Activated naive CD8-positive, alpha-beta T cell (primary cell): ENCODE results near the gene HDGF.

Source experiments
- H3K27ac Mint-ChIP-seq: one replicate; pipeline ENCODE4 v1.8.0; 2021; ENCODE audit warnings: mixed read lengths
- H3K27me3 Mint-ChIP-seq: one replicate; pipeline ENCODE4 v1.8.0; 2021; ENCODE audit warnings: mixed read lengths
- H3K36me3 Mint-ChIP-seq: one replicate; pipeline ENCODE4 v1.8.0; 2021; ENCODE audit warnings: mixed read lengths
- H3K4me1 Mint-ChIP-seq: one replicate; pipeline ENCODE4 v1.8.0; 2021; ENCODE audit warnings: low read depth, mixed read lengths
- H3K4me3 Mint-ChIP-seq: one replicate; pipeline ENCODE4 v1.8.0; 2021; ENCODE audit warnings: mild to moderate bottlenecking, mixed read lengths
- H3K9me3 Mint-ChIP-seq: one replicate; pipeline ENCODE4 v1.8.0; 2021; ENCODE audit warnings: low read depth, mixed read lengths

HDGF gene

DNA sequence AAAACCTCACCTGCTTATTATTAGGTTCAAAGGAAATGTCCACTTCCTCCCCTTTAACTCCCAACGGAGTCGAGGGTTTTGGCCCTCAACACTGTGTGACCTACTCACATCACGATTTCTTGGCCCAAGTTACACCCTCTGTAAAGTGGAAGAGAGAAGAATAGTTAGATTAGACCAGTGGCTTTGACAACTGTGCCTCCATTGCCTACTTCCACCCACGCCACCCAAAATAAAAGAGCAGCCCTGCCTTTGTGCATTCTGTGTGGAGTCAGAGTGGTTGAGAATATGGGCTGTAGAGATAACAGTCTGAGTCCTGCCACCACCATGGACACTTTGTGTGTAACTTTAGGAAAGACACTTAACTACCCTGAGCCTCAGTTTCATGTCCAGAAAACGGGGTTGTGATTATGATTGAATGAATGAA, 4.1 kb upstream of the HDGF start:
- Mint-ChIP-seq H3K4me1 (peaks cover 20% of the 10 kb centered on the region), H3K27me3 (no peaks in the 10 kb centered on the region), H3K4me3 (no peak overlapping the region), H3K27ac (no peak overlapping the region), H3K36me3 (no peaks in the 10 kb centered on the region), H3K9me3 (no peaks in the 10 kb centered on the region)

DNA sequence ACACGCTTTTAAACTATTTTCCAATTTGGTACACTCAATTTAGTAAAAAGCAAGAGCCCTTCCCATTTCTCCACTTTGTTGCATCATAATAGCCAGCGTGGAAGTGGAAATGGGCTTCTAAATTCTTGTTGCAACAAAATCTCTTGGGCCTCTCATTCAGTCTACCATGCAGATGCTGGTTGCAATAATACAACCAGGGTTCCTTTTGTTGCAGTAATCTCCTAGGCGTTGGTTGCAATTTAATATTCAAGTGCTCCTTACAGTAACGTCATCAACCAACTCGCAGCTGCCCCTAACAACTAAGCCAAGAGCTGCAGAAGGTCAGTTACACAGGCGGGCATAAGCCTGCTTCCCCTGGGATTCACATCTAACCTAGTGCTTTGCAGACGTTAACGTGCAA, 2.7 kb upstream of the HDGF start:
- peaks cover 32% of the 10 kb centered on the region for H3K4me1 Mint-ChIP-seq
- no peaks in the 10 kb centered on the region for H3K27me3 Mint-ChIP-seq
- no peaks in the 10 kb centered on the region for H3K36me3 Mint-ChIP-seq
- H3K4me3 Mint-ChIP-seq: no peak overlapping the region
- H3K9me3 Mint-ChIP-seq: no peaks in the 10 kb centered on the region
- no peak overlapping the region for H3K27ac Mint-ChIP-seq

DNA sequence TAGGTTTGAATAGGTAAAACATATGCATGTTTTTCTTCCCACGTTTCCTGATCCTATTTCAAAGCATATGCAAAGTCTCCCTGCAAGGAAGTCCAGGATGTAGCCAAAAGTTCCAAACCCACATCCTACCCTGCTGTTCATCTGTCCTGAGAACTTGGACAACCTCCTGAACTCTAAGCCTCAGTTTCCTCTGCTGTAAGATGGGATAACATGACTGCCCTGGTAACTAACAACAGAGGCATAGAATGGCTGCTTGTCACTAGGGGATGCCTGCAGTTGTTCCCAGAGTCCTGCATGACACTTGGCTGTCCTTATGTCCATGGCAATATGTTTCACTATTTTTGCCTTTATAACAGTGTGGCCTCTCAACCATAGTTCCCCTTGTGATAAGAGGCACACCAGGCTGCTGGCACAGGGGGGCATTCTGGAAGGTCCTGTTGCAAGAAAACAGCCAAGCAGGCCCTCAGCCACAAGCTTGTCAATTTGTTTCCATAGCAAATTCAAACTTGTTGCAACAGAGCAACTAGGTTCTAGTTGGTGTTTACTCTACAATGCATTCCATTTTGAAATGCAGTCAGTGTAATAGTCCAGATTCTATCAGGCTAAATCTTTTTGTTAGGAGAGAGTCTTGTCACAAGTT, 1.5 kb upstream of the HDGF start:
- no peaks in the 10 kb centered on the region for H3K27me3 Mint-ChIP-seq
- H3K4me1 Mint-ChIP-seq: peaks cover 42% of the 10 kb centered on the region
- H3K9me3 Mint-ChIP-seq: no peaks in the 10 kb centered on the region
- peak overlapping the region; percentile 95 for H3K27ac Mint-ChIP-seq
- peak overlapping the region; percentile 93 for H3K4me3 Mint-ChIP-seq
- no peaks in the 10 kb centered on the region for H3K36me3 Mint-ChIP-seq

DNA sequence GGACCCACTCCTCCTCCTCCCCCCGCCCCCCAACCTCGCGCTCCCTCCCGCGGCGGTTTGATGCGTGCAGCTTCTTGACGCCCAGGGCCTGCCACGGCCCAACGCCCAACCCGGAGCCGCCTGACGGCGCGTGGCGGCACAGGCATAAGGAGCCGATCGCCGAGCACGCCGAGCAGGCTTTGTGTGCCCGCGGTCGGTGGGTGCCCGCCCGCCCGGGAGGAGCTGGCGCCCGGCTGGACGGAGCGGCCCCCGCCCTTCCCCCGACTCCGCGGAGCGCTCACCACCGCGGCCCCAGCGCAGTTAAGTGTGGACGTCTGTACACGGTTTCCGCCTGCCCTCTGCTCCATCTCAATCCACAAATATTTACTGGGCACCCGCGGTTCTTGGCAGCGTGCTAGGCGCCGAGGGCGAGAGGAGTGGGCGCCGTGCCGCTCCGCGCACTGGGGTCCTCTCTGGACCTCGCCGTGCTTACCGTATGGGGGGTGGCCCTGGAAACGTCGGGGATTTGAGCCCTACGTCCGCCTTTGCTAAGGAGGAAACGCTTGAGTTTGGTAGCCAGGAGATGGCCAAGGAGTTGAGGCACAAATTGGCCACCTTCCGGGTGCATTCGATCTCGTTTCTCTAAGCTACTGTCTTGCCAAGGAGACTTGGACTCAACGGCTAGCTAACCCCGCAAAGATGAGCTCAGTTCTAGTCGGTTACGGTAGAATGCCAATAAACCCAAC, 444 bp upstream of the HDGF start:
- Mint-ChIP-seq H3K27me3 (no peaks in the 10 kb centered on the region), H3K4me1 (peaks cover 50% of the 10 kb centered on the region), H3K9me3 (no peaks in the 10 kb centered on the region), H3K4me3 (peak overlapping the region; percentile 93), H3K36me3 (no peaks in the 10 kb centered on the region), H3K27ac (peak overlapping the region; percentile 95)

DNA sequence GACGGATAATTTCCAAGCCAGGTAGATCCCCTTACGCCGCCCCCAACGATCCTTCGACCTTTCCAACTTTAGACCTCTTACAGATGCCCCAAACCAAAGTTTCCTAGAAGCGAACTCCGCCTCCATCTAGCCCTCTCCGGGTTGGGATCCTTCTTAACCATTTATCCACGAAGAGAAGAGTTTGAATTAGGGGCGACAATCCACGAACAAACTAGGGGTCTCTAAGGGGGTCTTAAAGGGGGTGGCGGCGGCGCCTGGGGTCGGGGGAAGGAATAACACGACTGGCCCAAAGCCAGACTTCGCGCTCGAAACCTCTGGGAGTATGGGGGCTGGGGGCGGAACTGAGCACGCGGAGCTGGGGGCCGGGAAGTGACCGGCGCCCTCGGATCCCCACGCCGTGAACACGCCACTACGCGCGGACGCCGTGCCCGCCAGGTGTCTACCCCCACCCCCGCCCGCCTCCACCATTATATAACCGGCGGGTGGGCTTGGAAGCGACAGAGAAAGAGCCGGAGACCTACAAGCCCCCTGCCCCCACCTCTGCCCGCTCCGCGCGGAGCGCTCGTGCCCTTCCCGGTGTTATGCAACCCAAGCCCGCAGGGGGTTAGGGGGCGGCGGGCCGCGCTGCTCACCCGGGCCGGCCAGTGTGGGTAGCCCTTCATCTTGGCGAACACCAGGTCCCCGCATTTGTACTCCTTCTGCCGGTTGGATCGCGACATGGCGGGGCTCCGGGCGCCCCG, 594 bp downstream of the HDGF start:
- H3K27me3 Mint-ChIP-seq: no peaks in the 10 kb centered on the region
- no peaks in the 10 kb centered on the region for H3K36me3 Mint-ChIP-seq
- peaks cover 57% of the 10 kb centered on the region for H3K4me1 Mint-ChIP-seq
- H3K9me3 Mint-ChIP-seq: no peaks in the 10 kb centered on the region
- peak overlapping the region; percentile 95 for H3K27ac Mint-ChIP-seq
- peak overlapping the region; percentile 99 for H3K4me3 Mint-ChIP-seq

DNA sequence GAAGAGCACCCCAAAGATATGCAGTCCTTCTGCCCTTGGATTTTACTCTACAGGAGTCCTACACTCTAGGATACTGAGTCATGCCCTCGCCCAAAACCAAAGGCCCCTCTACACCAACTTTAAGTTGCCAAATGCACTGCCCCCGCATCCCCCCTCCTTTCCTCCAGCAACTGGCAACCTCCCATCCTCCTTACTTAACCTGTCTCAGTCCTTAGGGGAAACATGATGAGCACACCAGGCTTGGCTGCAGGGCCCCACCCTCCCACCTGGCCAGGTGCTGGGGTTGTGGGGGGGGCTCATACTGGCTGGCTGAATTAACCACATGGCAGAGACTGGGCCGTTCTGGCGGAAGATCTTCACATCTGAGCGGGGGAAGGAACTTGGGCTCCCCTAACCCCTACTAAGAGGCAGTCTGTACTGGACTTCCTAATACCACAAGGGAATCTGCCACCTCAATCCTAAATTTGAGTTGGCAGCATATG, 1.2 kb downstream of the HDGF start:
- Mint-ChIP-seq H3K36me3 (peaks cover 4% of the 10 kb centered on the region), H3K4me1 (peaks cover 61% of the 10 kb centered on the region), H3K27ac (peak overlapping the region; percentile 95), H3K9me3 (no peaks in the 10 kb centered on the region), H3K27me3 (no peaks in the 10 kb centered on the region), H3K4me3 (peak overlapping the region; percentile 99)

DNA sequence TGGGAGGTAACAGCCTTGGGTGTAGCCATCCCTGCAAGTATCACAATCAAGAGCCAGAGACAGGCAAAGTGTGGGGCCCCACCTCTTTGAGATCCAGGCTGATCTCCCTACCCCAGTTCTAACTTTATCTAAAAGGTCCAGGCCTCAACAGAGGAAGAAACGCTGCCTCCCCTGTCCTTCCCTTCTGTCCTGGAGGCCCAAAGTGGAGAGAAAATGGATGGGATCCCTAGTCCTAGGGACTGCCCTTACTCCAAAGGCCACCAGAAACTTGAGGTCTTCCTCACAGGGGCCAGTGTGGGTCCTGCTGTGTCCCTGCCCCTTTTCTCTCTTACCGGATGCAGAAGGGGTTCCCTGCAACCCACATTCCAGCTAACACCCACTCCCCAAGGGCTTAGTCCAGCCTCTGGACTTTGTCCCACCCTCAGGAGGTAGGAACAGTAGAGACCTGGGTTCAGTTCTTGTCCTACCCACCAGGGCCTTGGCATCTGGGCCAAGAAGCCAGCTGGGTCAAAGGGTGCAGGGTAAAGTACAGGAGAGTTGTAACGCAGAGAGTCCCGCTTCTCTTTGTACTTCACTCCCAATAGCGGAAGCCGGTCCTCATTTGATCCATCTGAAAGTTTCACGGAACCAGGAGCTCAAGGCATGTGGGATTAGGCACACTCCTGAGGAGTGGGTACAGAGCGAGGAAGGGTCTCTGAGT, 1.9 kb downstream of the HDGF start:
- Mint-ChIP-seq H3K36me3 (peaks cover 4% of the 10 kb centered on the region), H3K4me1 (peaks cover 61% of the 10 kb centered on the region)

DNA sequence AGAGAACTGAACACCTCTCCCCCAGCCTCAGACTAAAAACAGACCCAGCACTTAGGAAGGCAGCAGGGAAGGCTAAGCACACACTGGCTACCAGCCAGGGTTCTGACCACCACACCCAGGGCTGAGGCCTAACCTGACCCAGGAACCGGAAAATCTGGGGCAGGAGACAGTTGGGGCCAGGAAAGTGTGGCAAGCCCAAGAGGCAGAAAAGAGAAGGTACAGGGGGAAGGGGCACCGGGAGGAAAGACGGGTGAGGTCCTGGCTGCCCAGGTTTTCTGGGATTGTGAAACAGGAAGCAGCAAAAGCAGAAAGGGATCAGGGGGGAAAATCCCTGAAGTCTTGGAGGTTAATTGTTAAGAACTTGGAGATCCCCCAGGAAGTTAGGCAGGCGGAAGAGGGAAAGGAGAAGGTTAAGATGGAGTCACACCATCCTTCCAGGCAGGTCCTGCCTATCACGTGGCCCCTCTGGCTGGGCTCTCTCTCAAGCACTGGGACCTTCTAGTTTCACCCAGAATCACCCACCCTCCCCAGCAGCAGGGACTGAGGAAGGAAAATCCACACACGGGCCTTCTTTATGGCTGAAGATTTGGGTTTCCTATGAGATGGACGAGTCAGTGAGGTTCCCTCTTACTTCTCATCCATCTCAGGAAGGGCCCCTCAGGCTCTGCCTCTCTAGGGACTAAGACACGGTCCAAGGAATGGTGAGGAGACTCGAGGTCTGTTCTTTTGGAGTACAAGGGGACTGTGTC, 2.6 kb downstream of the HDGF start:
- Mint-ChIP-seq H3K27me3 (no peaks in the 10 kb centered on the region), H3K9me3 (no peaks in the 10 kb centered on the region), H3K27ac (peak overlapping the region; percentile 95), H3K4me3 (peak overlapping the region; percentile 99), H3K4me1 (peaks cover 61% of the 10 kb centered on the region), H3K36me3 (peaks cover 4% of the 10 kb centered on the region)

More for the DNA sequence above, 1.9 kb downstream of the HDGF start:
- H3K27ac Mint-ChIP-seq: peak overlapping the region; percentile 95
- H3K27me3 Mint-ChIP-seq: no peaks in the 10 kb centered on the region
- no peaks in the 10 kb centered on the region for H3K9me3 Mint-ChIP-seq
- H3K4me3 Mint-ChIP-seq: peak overlapping the region; percentile 99

DNA sequence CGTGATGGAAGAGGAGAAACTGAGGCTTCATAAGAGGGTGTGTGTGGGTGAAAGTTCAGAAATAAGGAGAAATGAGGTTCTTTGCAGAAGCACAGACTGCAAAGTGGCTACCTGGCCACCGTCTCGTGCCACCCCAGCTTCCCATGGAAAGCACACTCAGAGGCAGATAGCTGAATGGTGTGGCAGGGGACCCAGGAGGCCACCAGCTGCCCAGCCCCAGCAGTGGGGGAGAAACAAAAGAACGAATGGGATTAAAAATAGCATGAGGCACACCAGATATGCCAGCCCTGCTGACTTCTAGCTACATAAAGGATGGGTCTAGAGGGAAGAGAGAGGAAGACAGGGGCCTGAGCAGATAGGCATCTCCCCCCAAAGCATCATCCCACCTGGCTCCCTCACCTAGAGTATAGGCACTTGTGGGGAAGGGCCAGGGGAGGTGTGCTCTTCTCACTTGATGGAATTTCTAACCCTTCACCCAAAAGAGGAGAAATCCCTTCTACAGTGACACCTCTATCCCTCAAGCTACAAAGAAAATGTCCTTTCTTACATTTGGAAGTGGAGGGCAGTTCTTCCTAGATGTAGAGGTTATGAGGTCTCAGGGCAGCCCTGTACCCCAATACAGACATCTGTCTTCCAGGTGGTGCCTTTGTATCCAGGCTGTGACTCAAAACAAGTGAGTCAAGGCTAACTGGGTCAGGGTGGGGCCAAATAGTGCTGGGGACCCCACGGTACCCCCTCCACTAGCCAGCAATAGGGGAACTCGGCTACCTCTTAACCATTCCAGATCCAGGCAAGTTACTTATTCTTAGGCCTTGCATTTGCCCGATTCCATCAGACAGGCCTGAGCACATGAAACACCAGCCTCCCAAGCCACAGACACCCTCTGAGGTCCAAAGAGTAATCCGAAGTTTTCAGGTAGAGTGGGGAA, 3.5 kb downstream of the HDGF start:
- H3K9me3 Mint-ChIP-seq: no peaks in the 10 kb centered on the region
- H3K4me3 Mint-ChIP-seq: peak overlapping the region; percentile 99
- peaks cover 4% of the 10 kb centered on the region for H3K36me3 Mint-ChIP-seq
- peaks cover 56% of the 10 kb centered on the region for H3K4me1 Mint-ChIP-seq
- H3K27me3 Mint-ChIP-seq: no peaks in the 10 kb centered on the region
- peak overlapping the region; percentile 95 for H3K27ac Mint-ChIP-seq

DNA sequence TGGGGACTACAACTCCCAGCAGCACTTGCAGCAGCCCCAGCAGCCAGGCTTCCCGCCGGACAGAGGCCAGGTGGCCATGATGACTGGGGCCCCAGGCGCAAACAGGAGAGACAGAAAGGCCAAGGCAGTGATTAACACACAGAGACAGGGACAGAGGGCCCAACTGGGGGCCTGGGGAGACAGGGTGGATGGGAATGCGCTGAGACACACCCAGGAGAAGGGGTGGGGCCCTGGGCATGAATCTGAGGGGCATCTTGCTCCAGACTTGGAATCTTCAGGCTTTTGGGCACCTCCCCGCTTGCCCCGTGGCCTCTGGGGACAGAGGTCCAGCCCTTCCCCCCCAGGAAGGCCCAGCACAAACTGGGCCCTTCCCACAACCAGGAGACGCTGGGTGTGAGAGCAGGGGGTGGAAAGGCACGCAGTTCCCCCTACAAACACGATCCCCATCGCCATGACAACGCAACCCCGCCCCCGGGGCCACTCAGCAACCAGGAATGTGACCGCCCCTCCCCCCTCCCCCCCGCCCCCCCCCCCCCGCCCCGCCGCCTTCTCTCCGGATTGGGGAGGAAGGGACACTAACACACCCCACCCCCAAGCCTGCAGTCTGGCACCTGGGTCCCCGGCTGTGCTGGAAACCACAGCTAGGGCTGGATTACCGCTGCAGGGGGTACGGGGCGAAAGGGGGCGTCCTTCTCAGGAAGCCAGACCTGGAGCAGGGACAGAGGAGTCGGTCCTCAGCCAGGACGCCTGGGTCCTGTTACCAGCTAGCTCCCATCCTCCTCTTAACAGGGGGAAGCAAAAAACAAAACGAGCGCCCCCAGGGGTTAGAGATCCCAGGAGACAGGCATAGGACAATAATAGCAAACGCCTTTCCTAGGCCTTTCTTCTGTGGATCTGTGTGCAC, 4.5 kb downstream of the HDGF start:
- no peaks in the 10 kb centered on the region for H3K27me3 Mint-ChIP-seq

DNA sequence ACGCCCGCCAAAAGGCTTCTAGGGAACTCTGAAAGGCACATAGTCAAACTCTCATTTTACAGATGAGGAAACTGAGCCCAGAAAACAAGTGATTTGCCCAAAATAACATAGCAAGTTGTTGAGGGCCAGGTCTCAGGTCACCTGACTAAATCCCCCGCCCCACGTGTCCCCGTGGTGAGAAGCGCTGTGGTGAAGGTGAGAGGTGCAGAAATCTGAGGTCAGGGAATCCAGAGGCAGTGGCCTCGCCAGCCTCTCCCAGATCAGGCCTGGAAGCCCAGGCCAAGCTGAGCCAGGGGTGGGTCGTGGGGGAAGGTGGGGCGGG, 5.1 kb downstream of the HDGF start:
- peak overlapping the region; percentile 78 for H3K4me3 Mint-ChIP-seq
- H3K27ac Mint-ChIP-seq: peak overlapping the region; percentile 90
- H3K36me3 Mint-ChIP-seq: peaks cover 10% of the 10 kb centered on the region
- no peaks in the 10 kb centered on the region for H3K27me3 Mint-ChIP-seq
- H3K9me3 Mint-ChIP-seq: no peaks in the 10 kb centered on the region
- H3K4me1 Mint-ChIP-seq: peaks cover 55% of the 10 kb centered on the region

More for the DNA sequence above, 4.5 kb downstream of the HDGF start:
- Mint-ChIP-seq H3K27ac (peak overlapping the region; percentile 95), H3K36me3 (peaks cover 7% of the 10 kb centered on the region), H3K4me1 (peaks cover 51% of the 10 kb centered on the region), H3K9me3 (no peaks in the 10 kb centered on the region), H3K4me3 (peak overlapping the region; percentile 99)

DNA sequence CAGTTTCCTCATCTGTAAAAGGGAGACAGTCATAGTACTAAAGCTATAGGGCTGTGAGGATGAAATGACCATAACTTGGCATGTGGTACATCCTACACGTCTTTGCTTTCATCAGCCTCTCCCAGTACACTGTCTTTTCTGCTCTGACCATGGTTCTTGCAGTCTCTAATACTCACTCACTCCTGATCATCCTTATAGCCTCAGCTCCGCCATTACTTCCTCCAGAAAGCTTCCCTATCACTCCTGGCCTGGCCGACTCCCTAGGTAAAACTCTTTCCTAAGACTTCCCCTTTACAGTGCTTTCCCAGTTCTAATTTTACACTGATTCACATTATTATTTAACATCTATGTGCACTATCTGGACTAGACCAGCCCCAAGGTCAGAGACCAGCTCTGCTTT, 5.6 kb downstream of the HDGF start:
- H3K36me3 Mint-ChIP-seq: peaks cover 12% of the 10 kb centered on the region

More for the DNA sequence above, 5.6 kb downstream of the HDGF start:
- Mint-ChIP-seq H3K4me1 (peaks cover 58% of the 10 kb centered on the region), H3K27me3 (no peaks in the 10 kb centered on the region), H3K4me3 (peak overlapping the region; percentile 78), H3K9me3 (no peaks in the 10 kb centered on the region), H3K27ac (peak overlapping the region; percentile 90)
